Type B pancreatic cell (in vitro differentiated cells): ENCODE data around the gene PPP2R2B. TPM values are rescaled to one million over a fixed set of nuclear protein-coding genes. Genes with fewer than 3 reads are reported as not detected.

Source experiments
- DNase-seq: peaks from one replicate; pipeline ENCODE4 v3.0.0; 2021; ENCODE audit warnings: mixed read lengths; ENCODE audit not compliant: unreplicated experiment; ENCODE audit errors: extremely low spot score
- H3K27ac Mint-ChIP-seq: 2 replicates; pipeline ENCODE4 v1.8.0; 2021; ENCODE audit warnings: mild to moderate bottlenecking, mixed read lengths
- H3K27me3 Mint-ChIP-seq: 2 replicates; pipeline ENCODE4 v1.8.0; 2021; ENCODE audit warnings: mixed read lengths
- H3K36me3 Mint-ChIP-seq: 2 replicates; pipeline ENCODE4 v1.8.0; 2021; ENCODE audit warnings: mixed read lengths
- H3K4me1 Mint-ChIP-seq: one replicate; pipeline ENCODE4 v1.8.0; 2021; ENCODE audit warnings: mixed read lengths; ENCODE audit not compliant: unreplicated experiment
- H3K4me3 Mint-ChIP-seq: 2 replicates; pipeline ENCODE4 v1.8.0; 2021; ENCODE audit warnings: mild to moderate bottlenecking, mixed read lengths
- H3K9me3 Mint-ChIP-seq: 2 replicates; pipeline ENCODE4 v1.8.0; 2021; ENCODE audit warnings: mixed read lengths
- CTCF ChIP-seq: fragments of 200-600 bp; sonication (generic); conservative IDR thresholded peaks from 2 replicates; pipeline ENCODE4 v1.5.0; 2021; ENCODE audit warnings: antibody characterized with exemption, mild to moderate bottlenecking
- total RNA-seq: library from RNA; stranded (reverse); gene quantifications from 2 replicates; pipeline ENCODE4 v1.2.1, GENCODE V29; 2021; ENCODE audit warnings: low replicate concordance

The PPP2R2B gene
- total RNA-seq, 1 donor from 2014 or later: 29.1 TPM

GRCh38 chr5:146765089-146765832 is 113.3 kb downstream of the PPP2R2B start:
- peaks cover 24% of the 10 kb centered on the region for H3K4me1 Mint-ChIP-seq
- DNase-seq: no peak
- no peak overlapping the region for H3K4me3 Mint-ChIP-seq
- peaks cover 4% of the 10 kb centered on the region for H3K9me3 Mint-ChIP-seq
- no peak for TF ChIP-seq CTCF
- no peak overlapping the region for H3K27ac Mint-ChIP-seq
- H3K27me3 Mint-ChIP-seq: peaks cover 13% of the 10 kb centered on the region
- peaks cover 3% of the 10 kb centered on the region for H3K36me3 Mint-ChIP-seq

- Mint-ChIP-seq H3K27me3 (peaks cover 9% of the 10 kb centered on the region), H3K4me3 (no peak overlapping the region), H3K4me1 (peaks cover 33% of the 10 kb centered on the region), H3K36me3 (peaks cover 5% of the 10 kb centered on the region), H3K9me3 (peaks cover 5% of the 10 kb centered on the region), H3K27ac (peak overlapping the region; percentile 21)
- no peak for TF ChIP-seq CTCF
- DNase-seq: no peak
Observed at GRCh38 chr5:146762830-146763229, 115.7 kb downstream of the PPP2R2B start.

- Mint-ChIP-seq H3K36me3 (peaks cover 5% of the 10 kb centered on the region), H3K27me3 (peaks cover 12% of the 10 kb centered on the region), H3K9me3 (peaks cover 5% of the 10 kb centered on the region), H3K4me3 (no peak overlapping the region), H3K4me1 (peaks cover 34% of the 10 kb centered on the region), H3K27ac (no peak overlapping the region)
- no peak for DNase-seq
- TF ChIP-seq CTCF: no peak
Observed at GRCh38 chr5:146761811-146762210, 116.7 kb downstream of the PPP2R2B start.

GRCh38 chr5:146758938-146759337 is 119.6 kb downstream of the PPP2R2B start:
- H3K4me3 Mint-ChIP-seq: no peak overlapping the region
- H3K36me3 Mint-ChIP-seq: peaks cover 5% of the 10 kb centered on the region
- no peak overlapping the region for H3K27ac Mint-ChIP-seq
- DNase-seq: no peak
- no peak for TF ChIP-seq CTCF
- peaks cover 9% of the 10 kb centered on the region for H3K27me3 Mint-ChIP-seq
- H3K4me1 Mint-ChIP-seq: peaks cover 36% of the 10 kb centered on the region
- peaks cover 5% of the 10 kb centered on the region for H3K9me3 Mint-ChIP-seq

- no peak overlapping the region for H3K4me3 Mint-ChIP-seq
- DNase-seq: no peak
- TF ChIP-seq CTCF: no peak
- peaks cover 9% of the 10 kb centered on the region for H3K27me3 Mint-ChIP-seq
- H3K36me3 Mint-ChIP-seq: peaks cover 5% of the 10 kb centered on the region
- H3K27ac Mint-ChIP-seq: no peak overlapping the region
- H3K4me1 Mint-ChIP-seq: peaks cover 39% of the 10 kb centered on the region
- peaks cover 5% of the 10 kb centered on the region for H3K9me3 Mint-ChIP-seq
Observed at GRCh38 chr5:146758076-146758475, 120.5 kb downstream of the PPP2R2B start.
